ENCODE data around the gene CSNK1G2.

The CSNK1G2 gene

GRCh38 chr19:1997353-1998233 lies 56.6 kb downstream of the CSNK1G2 start:
- Histone ChIP-seq H3K9me3 (no peaks in the 10 kb centered on the region), H3K36me3 (peaks cover 22% of the 10 kb centered on the region), H3K4me1 (ENCODE audit: control insufficient read depth in 1 of 2, insufficient read depth in 1 of 2, low read depth in 1 of 2, low read length in 1 of 2) (no peaks in the 10 kb centered on the region), H3K4me3 (ENCODE audit: low read depth in 1 of 2, low read length in 1 of 2) (no peak overlapping the region), H3K27ac (no peak overlapping the region), H3K27me3 (no peaks in the 10 kb centered on the region)
- no peak for TF ChIP-seq CTCF (IDR thresholded peaks at IDR 0.05)

- no peak overlapping the region for H3K4me3 ChIP-seq (ENCODE audit: low read depth in 1 of 2, low read length in 1 of 2)
- no peaks in the 10 kb centered on the region for H3K9me3 ChIP-seq
- H3K27ac ChIP-seq = no peak overlapping the region
- H3K4me1 ChIP-seq (ENCODE audit: control insufficient read depth in 1 of 2, insufficient read depth in 1 of 2, low read depth in 1 of 2, low read length in 1 of 2) = no peaks in the 10 kb centered on the region
- no peak for TF ChIP-seq CTCF (IDR thresholded peaks at IDR 0.05)
- peaks cover 22% of the 10 kb centered on the region for H3K36me3 ChIP-seq
- H3K27me3 ChIP-seq = no peaks in the 10 kb centered on the region
These were observed 58.0 kb downstream of the CSNK1G2 start for GRCh38 chr19:1998712-1999708.

GRCh38 chr19:1999856-2000515 lies 59.0 kb downstream of the CSNK1G2 start:
- no peaks in the 10 kb centered on the region for H3K4me1 ChIP-seq (ENCODE audit: control insufficient read depth in 1 of 2, insufficient read depth in 1 of 2, low read depth in 1 of 2, low read length in 1 of 2)
- H3K27me3 ChIP-seq = no peaks in the 10 kb centered on the region
- H3K4me3 ChIP-seq (ENCODE audit: low read depth in 1 of 2, low read length in 1 of 2) = no peak overlapping the region
- H3K36me3 ChIP-seq = peaks cover 22% of the 10 kb centered on the region
- no peak for TF ChIP-seq CTCF (IDR thresholded peaks at IDR 0.05)
- H3K9me3 ChIP-seq = no peaks in the 10 kb centered on the region
- no peak overlapping the region for H3K27ac ChIP-seq

GRCh38 chr19:2003874-2004273 lies 62.9 kb downstream of the CSNK1G2 start:
- peaks cover 16% of the 10 kb centered on the region for H3K36me3 ChIP-seq

More at GRCh38 chr19:2003874-2004273, 62.9 kb downstream of the CSNK1G2 start:
- Histone ChIP-seq H3K27ac (no peak overlapping the region), H3K4me1 (ENCODE audit: control insufficient read depth in 1 of 2, insufficient read depth in 1 of 2, low read depth in 1 of 2, low read length in 1 of 2) (no peaks in the 10 kb centered on the region), H3K27me3 (no peaks in the 10 kb centered on the region), H3K9me3 (no peaks in the 10 kb centered on the region), H3K4me3 (ENCODE audit: low read depth in 1 of 2, low read length in 1 of 2) (no peak overlapping the region)
- TF ChIP-seq CTCF (IDR thresholded peaks at IDR 0.05) = no peak

Data from neutrophil (primary cell).